Inferior parietal cortex (tissue), 1 donor: ENCODE data around the gene LSAMP.

ENCODE experiments used
- DNase-seq: peaks from one replicate; pipeline ENCODE4 v3.0.0-alpha.2; 2016; ENCODE audit errors: extremely low spot score

The LSAMP gene

GRCh38 chr3:115843206-115843605, 602.1 kb downstream of the LSAMP start:
- DNase-seq, result no peak

GRCh38 chr3:115839246-115839645, 606.0 kb downstream of the LSAMP start:
- DNase-seq, result no peak

GRCh38 chr3:115838786-115839185, 606.5 kb downstream of the LSAMP start:
- no peak for DNase-seq

- DNase-seq, result no peak
These were observed 608.3 kb downstream of the LSAMP start for GRCh38 chr3:115836944-115837343.

- DNase-seq, result no peak
These were observed 609.3 kb downstream of the LSAMP start for GRCh38 chr3:115835946-115836345.

GRCh38 chr3:115834068-115834467, 611.2 kb downstream of the LSAMP start:
- DNase-seq, result no peak

GRCh38 chr3:115833074-115833473, 612.2 kb downstream of the LSAMP start:
- no peak for DNase-seq

GRCh38 chr3:115832265-115832664, 613.0 kb downstream of the LSAMP start:
- no peak for DNase-seq

- DNase-seq, result no peak
These were observed 613.4 kb downstream of the LSAMP start for GRCh38 chr3:115831864-115832263.

GRCh38 chr3:115830764-115831395, 614.4 kb downstream of the LSAMP start:
- no peak for DNase-seq

GRCh38 chr3:115828401-115828800, 616.9 kb downstream of the LSAMP start:
- DNase-seq, result no peak

GRCh38 chr3:115827495-115827894, 617.8 kb downstream of the LSAMP start:
- no peak for DNase-seq

- DNase-seq, result no peak
These were observed 620.2 kb downstream of the LSAMP start for GRCh38 chr3:115825046-115825445.

GRCh38 chr3:115823083-115823482, 622.2 kb downstream of the LSAMP start:
- no peak for DNase-seq

- DNase-seq, result no peak
These were observed 622.7 kb downstream of the LSAMP start for GRCh38 chr3:115822579-115822978.

GRCh38 chr3:115819785-115820384, 625.4 kb downstream of the LSAMP start:
- DNase-seq, result peak; percentile 92

GRCh38 chr3:115814778-115815380, 630.4 kb downstream of the LSAMP start:
- peak; percentile 97 for DNase-seq

GRCh38 chr3:115814006-115814405, 631.3 kb downstream of the LSAMP start:
- no peak for DNase-seq

- DNase-seq, result no peak
These were observed 636.5 kb downstream of the LSAMP start for GRCh38 chr3:115808816-115809215.

- no peak for DNase-seq
These were observed 637.0 kb downstream of the LSAMP start for GRCh38 chr3:115808244-115808643.

GRCh38 chr3:115806501-115806900, 638.8 kb downstream of the LSAMP start:
- DNase-seq, result no peak

- no peak for DNase-seq
These were observed 639.8 kb downstream of the LSAMP start for GRCh38 chr3:115805520-115805919.

- no peak for DNase-seq
These were observed 640.6 kb downstream of the LSAMP start for GRCh38 chr3:115804713-115805119.
